ENCODE results near the gene BTBD16. TPM values are rescaled to one million over a fixed set of nuclear protein-coding genes. Genes with fewer than 3 reads are reported as not detected.

The BTBD16 gene
- total RNA-seq, 4 donors from 2014 or later, result 0.85 to 10.2 (median 5.1) TPM

GRCh38 chr10:122295451-122295809 lies 24.3 kb downstream of the BTBD16 start:
- Histone ChIP-seq H3K9me3 (no peaks in the 10 kb centered on the region), H3K4me3 (no peak overlapping the region), H3K27me3 (no peaks in the 10 kb centered on the region), H3K27ac (no peak overlapping the region), H3K36me3 (no peaks in the 10 kb centered on the region), H3K4me1 (peaks cover 24% of the 10 kb centered on the region)
- DNase-seq (ENCODE audit: low spot score in 2 of 2), result no peak
- TF ChIP-seq POLR2A (IDR thresholded peaks at IDR 0.05), result no peak
- TF ChIP-seq POLR2AphosphoS5 (IDR thresholded peaks at IDR 0.05), result no peak
- TF ChIP-seq, protein P1, sequence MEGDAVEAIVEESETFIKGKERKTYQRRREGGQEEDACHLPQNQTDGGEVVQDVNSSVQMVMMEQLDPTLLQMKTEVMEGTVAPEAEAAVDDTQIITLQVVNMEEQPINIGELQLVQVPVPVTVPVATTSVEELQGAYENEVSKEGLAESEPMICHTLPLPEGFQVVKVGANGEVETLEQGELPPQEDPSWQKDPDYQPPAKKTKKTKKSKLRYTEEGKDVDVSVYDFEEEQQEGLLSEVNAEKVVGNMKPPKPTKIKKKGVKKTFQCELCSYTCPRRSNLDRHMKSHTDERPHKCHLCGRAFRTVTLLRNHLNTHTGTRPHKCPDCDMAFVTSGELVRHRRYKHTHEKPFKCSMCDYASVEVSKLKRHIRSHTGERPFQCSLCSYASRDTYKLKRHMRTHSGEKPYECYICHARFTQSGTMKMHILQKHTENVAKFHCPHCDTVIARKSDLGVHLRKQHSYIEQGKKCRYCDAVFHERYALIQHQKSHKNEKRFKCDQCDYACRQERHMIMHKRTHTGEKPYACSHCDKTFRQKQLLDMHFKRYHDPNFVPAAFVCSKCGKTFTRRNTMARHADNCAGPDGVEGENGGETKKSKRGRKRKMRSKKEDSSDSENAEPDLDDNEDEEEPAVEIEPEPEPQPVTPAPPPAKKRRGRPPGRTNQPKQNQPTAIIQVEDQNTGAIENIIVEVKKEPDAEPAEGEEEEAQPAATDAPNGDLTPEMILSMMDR (IDR thresholded peaks at IDR 0.05), result no peak
- TF ChIP-seq EP300 (IDR thresholded peaks at IDR 0.05), result no peak
- 66% methylated on average over 4 of the region's 4 CpGs for WGBS

DNA sequence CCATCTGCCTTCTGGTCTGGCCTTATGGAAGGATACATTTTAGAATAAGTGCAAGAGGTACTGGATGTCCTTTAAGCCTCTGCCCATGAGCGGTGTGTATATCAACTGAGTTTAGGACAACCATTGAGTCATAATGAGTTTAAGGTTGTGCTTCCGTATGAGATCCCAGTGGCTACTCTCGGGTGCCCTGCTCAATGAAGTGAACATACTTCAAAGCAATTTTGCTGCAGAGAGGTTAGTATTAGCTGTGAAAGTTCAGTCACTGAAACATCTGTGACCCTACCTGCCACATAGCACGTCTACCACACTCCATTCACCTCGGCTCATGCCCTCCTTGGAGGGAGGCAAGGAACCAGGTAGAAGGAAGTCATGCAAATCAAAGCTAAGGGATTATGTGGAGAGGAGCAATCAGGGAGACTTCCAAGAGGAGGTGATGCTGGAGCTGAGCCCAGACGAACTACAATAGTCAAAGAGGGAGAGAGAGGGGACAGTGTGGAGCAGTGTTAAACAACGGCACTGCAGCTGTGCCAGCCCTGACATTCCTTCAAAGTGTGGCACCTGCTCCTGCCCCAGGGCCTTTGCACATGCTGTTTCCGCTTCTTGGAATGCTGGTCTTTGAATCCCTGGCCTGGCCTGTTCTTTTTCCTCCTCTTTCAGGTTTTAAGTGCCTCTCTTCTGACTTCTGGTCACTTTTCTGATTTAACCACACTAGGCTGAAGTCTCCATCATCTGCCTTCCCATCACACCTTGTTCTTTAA lies 25.4 kb downstream of the BTBD16 start:
- DNase-seq (ENCODE audit: low spot score in 2 of 2), result no peak
- H3K27me3 ChIP-seq, result no peaks in the 10 kb centered on the region
- 89% methylated on average over 7 of the region's 8 CpGs for WGBS

DNA sequence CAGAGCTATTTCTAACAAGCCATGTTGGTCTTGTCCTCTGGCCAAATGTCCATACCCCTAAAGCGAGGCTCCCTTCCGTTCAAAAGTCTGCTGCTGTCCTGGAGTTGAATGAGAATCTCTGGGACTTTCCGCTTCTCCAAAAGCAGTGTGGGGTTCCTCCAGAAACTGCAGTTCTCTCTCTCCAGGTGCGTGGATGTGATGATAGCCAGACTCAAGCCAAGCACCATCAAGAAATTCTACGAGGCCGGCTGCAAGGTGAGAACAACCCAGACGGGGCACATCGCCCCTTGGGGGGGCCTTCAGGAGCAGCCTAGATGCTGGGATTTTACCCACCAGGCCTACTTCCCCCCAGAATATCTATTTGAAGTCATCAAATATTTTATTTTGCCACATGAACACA lies 26.5 kb downstream of the BTBD16 start:
- no peaks in the 10 kb centered on the region for H3K9me3 ChIP-seq
- 84% methylated on average over 8 of the region's 8 CpGs for WGBS
- no peak for DNase-seq (ENCODE audit: low spot score in 2 of 2)
- H3K27ac ChIP-seq, result no peak overlapping the region
- H3K27me3 ChIP-seq, result no peaks in the 10 kb centered on the region
- no peak for TF ChIP-seq EP300 (IDR thresholded peaks at IDR 0.05)
- TF ChIP-seq, protein P1 (IDR thresholded peaks at IDR 0.05), result no peak
- TF ChIP-seq POLR2A (IDR thresholded peaks at IDR 0.05), result no peak
- TF ChIP-seq POLR2AphosphoS5 (IDR thresholded peaks at IDR 0.05), result no peak
- peaks cover 24% of the 10 kb centered on the region for H3K4me1 ChIP-seq
- no peaks in the 10 kb centered on the region for H3K36me3 ChIP-seq
- no peak overlapping the region for H3K4me3 ChIP-seq

More for the DNA sequence above, 25.4 kb downstream of the BTBD16 start:
- Histone ChIP-seq H3K27ac (no peak overlapping the region), H3K4me3 (no peak overlapping the region), H3K4me1 (peaks cover 24% of the 10 kb centered on the region), H3K9me3 (no peaks in the 10 kb centered on the region), H3K36me3 (no peaks in the 10 kb centered on the region)
- TF ChIP-seq EP300 (IDR thresholded peaks at IDR 0.05) (no peak), POLR2A (IDR thresholded peaks at IDR 0.05) (no peak), POLR2AphosphoS5 (IDR thresholded peaks at IDR 0.05) (no peak)
- TF ChIP-seq, protein P1 (IDR thresholded peaks at IDR 0.05), result no peak

- Histone ChIP-seq H3K4me1 (peaks cover 24% of the 10 kb centered on the region), H3K36me3 (no peaks in the 10 kb centered on the region), H3K9me3 (no peaks in the 10 kb centered on the region), H3K4me3 (no peak overlapping the region), H3K27me3 (no peaks in the 10 kb centered on the region), H3K27ac (no peak overlapping the region)
- DNase-seq (ENCODE audit: low spot score in 2 of 2), result no peak
- no peak for TF ChIP-seq POLR2AphosphoS5 (IDR thresholded peaks at IDR 0.05)
- TF ChIP-seq, protein P1 (IDR thresholded peaks at IDR 0.05), result no peak
- no peak for TF ChIP-seq POLR2A (IDR thresholded peaks at IDR 0.05)
- TF ChIP-seq EP300 (IDR thresholded peaks at IDR 0.05), result no peak
- WGBS, result 73% methylated on average over 6 of the region's 6 CpGs
Observed at GRCh38 chr10:122298206-122298597, 27.1 kb downstream of the BTBD16 start.

DNA sequence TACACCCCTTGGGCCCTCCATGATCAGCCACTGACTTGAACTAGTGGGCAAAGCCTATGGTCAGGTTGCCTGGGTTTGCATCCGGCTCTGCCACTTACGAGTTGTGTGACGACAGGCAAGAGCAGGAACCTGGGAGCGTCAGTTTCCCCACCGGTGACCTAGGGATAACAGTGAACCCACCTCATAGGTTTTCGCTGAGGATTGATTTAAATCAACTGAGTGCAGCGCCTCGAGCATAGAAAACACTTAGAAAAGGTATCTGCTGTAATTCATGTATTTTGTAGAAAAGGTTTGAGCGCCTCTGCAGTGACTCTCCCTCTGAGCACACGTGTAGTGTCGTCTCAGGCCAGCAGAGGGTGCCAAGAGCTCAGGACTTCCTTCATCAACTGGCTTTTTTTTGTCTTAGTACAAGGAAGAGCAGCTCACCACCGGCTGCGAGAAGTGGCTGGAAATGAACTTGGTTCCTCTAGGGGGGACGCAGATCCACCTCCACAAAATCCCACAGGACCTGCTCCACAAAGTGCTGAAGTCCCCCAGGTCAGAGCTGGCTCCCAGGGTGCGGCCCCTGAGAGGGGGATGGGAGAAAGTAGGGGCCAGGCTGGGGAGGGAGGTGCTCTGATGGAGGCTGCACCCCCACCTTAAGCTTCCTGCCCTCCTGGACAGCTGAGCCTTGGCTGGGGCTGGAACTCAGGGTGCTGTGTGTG lies 27.7 kb downstream of the BTBD16 start:
- Histone ChIP-seq H3K27me3 (no peaks in the 10 kb centered on the region), H3K4me3 (no peak overlapping the region), H3K4me1 (peaks cover 18% of the 10 kb centered on the region), H3K27ac (no peak overlapping the region), H3K36me3 (no peaks in the 10 kb centered on the region), H3K9me3 (no peaks in the 10 kb centered on the region)
- 29% methylated on average over 12 of the region's 15 CpGs for WGBS
- no peak for TF ChIP-seq EP300 (IDR thresholded peaks at IDR 0.05)
- TF ChIP-seq, protein P1 (IDR thresholded peaks at IDR 0.05), result peak; percentile 85 to 86
- no peak for DNase-seq (ENCODE audit: low spot score in 2 of 2)
